Keratinocyte (primary cell): ENCODE data around the gene APBB2. TPM values are rescaled to one million over a fixed set of nuclear protein-coding genes. Genes with fewer than 3 reads are reported as not detected.

ENCODE experiments used
- DNase-seq: peaks from one replicate; pipeline ENCODE4 v3.0.0-alpha.2; 2011; ENCODE audit warnings: low read depth, missing footprints, low spot score
- FAIRE-seq: peaks from 2 replicates; lab custom pipeline; 2011; peaks lifted over from hg19 to GRCh38; lab: Jason Lieb, UNC
- H2AFZ ChIP-seq: 2 replicates; pipeline ENCODE4 v1.6.0; 2012; ENCODE audit warnings: low read length, control low read depth, inconsistent platforms; ENCODE audit not compliant: control insufficient read depth
- H3K27ac ChIP-seq: 2 replicates; pipeline ENCODE4 v1.5.1; 2011; ENCODE audit warnings: low read length; ENCODE audit not compliant: control insufficient read depth, insufficient read depth
- H3K27me3 ChIP-seq: 3 replicates; pipeline ENCODE4 v1.6.0; 2011; ENCODE audit warnings: low read length; ENCODE audit not compliant: control insufficient read depth, insufficient read depth; ENCODE audit errors: extremely low read depth
- H3K36me3 ChIP-seq, 2 experiments: 2 replicates in 1 of 2; 3 replicates in 1 of 2; pipeline ENCODE4 v1.5.1; 2011; ENCODE audit warnings: low read length in 2 of 2, mild to moderate bottlenecking in 1 of 2; ENCODE audit not compliant: control insufficient read depth in 2 of 2, insufficient read depth in 2 of 2; ENCODE audit errors: extremely low read depth in 1 of 2
- H3K4me1 ChIP-seq: 3 replicates; pipeline ENCODE4 v1.5.1; 2011; ENCODE audit warnings: low read length; ENCODE audit not compliant: control insufficient read depth, insufficient read depth; ENCODE audit errors: extremely low read depth
- H3K4me2 ChIP-seq: 3 replicates; pipeline ENCODE4 v1.6.0; 2011; ENCODE audit warnings: low read depth, low read length; ENCODE audit not compliant: control insufficient read depth, insufficient read depth; ENCODE audit errors: extremely low read depth
- H3K4me3 ChIP-seq, 3 experiments: fragments of 200-600 bp in 1 of 3; sonication (generic) in 1 of 3; 2 replicates in 2 of 3; 3 replicates in 1 of 3; pipeline ENCODE4 v1.5.1; 2011 to 2016; ENCODE audit warnings: low read length in 3 of 3, mild to moderate bottlenecking in 3 of 3, control low read depth in 2 of 3, inconsistent platforms in 1 of 3, low read depth in 1 of 3, mixed read lengths in 1 of 3, mixed run types in 1 of 3, moderate library complexity in 1 of 3; ENCODE audit not compliant: control insufficient read depth in 2 of 3, insufficient read depth in 2 of 3; ENCODE audit errors: extremely low read depth in 1 of 3
- H3K79me2 ChIP-seq: 2 replicates; pipeline ENCODE4 v1.6.0; 2012; ENCODE audit warnings: low read length; ENCODE audit not compliant: control insufficient read depth, insufficient read depth
- H3K9ac ChIP-seq: 3 replicates; pipeline ENCODE4 v1.6.0; 2011; ENCODE audit warnings: low read length; ENCODE audit not compliant: control insufficient read depth, insufficient read depth; ENCODE audit errors: extremely low read depth
- H3K9me1 ChIP-seq: 3 replicates; pipeline ENCODE4 v1.6.0; 2011; ENCODE audit warnings: low read length; ENCODE audit not compliant: control insufficient read depth, insufficient read depth; ENCODE audit errors: extremely low read depth
- H3K9me3 ChIP-seq: 2 replicates; pipeline ENCODE4 v1.5.1; 2012; ENCODE audit warnings: low read depth, low read length; ENCODE audit not compliant: control insufficient read depth
- H4K20me1 ChIP-seq: 3 replicates; pipeline ENCODE4 v1.6.0; 2011; ENCODE audit warnings: low read length; ENCODE audit not compliant: control insufficient read depth, insufficient read depth; ENCODE audit errors: extremely low read depth
- EZH2 ChIP-seq: IDR thresholded peaks from one replicate; pipeline ENCODE4 v1.6.1; 2012; ENCODE audit warnings: inconsistent platforms, mild to moderate bottlenecking, low read length, moderate library complexity
- dilution Hi-C: fragments of 300-500 bp; cut with MboI; formaldehyde crosslinking; loops from one replicate; pipeline ENCODE4 v1.7.0; 2020; ENCODE audit warnings: low sequenced_read_pairs; ENCODE audit not compliant: extremely low pct_ligation_motif_present
- polyA plus RNA-seq, 5 experiments: library from polyadenylated mRNA; depleted of rRNA in 3 of 5; stranded (reverse) in 3 of 5; stranded (forward) in 1 of 5; unstranded in 1 of 5; fragments of >200 nt; gene quantifications; 1 replicate in 1 of 5; 2 replicates in 3 of 5; 3 replicates in 1 of 5; pipeline versions ENCODE4 v1.2.1 to v1.2.3, GENCODE V29; 2011 to 2012; ENCODE audit warnings: missing spikeins in 2 of 5, low read depth in 1 of 5, low replicate concordance in 1 of 5
- TF ChIP-seq, protein P1 (sequence below), 3 experiments: IDR thresholded peaks in 1 of 3; conservative IDR thresholded peaks in 1 of 3; optimal IDR thresholded peaks in 1 of 3; 2 replicates in 2 of 3; 3 replicates in 1 of 3; pipeline versions ENCODE3 to v1.5.1; 2011; ENCODE audit warnings: low read length in 3 of 3, mild to moderate bottlenecking in 3 of 3, moderate library complexity in 2 of 3, control low read depth in 1 of 3, inconsistent platforms in 1 of 3; ENCODE audit not compliant: insufficient read depth in 2 of 3; ENCODE audit errors: extremely low read depth in 1 of 3

Gene APBB2
- polyA plus RNA-seq, 1 donor (not counting 4 experiments of a cell fraction or from before 2014, with no cell fraction given): 57.3 TPM

DNA sequence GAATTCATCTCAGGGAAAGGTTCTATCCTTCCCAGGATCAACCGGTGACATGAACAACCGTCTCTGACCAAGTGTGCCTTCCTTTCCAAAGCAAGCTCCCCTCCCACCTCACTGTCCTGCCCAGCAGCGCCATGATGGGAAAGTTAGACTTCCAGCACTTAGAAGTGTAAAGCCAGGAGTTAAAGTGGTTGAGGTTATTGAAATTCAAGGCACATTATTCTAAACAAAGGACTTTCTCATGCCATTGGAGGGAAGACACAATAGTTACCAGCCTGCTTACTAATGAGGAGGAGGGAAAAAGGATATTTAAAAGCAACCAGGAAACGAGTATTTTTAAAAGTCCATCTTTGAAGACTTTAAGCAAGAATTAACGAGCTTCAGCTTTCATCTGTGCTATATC is 367.8 kb downstream of the APBB2 start:
- peaks cover 4% of the 10 kb centered on the region for H3K4me1 ChIP-seq
- TF ChIP-seq, protein P1, sequence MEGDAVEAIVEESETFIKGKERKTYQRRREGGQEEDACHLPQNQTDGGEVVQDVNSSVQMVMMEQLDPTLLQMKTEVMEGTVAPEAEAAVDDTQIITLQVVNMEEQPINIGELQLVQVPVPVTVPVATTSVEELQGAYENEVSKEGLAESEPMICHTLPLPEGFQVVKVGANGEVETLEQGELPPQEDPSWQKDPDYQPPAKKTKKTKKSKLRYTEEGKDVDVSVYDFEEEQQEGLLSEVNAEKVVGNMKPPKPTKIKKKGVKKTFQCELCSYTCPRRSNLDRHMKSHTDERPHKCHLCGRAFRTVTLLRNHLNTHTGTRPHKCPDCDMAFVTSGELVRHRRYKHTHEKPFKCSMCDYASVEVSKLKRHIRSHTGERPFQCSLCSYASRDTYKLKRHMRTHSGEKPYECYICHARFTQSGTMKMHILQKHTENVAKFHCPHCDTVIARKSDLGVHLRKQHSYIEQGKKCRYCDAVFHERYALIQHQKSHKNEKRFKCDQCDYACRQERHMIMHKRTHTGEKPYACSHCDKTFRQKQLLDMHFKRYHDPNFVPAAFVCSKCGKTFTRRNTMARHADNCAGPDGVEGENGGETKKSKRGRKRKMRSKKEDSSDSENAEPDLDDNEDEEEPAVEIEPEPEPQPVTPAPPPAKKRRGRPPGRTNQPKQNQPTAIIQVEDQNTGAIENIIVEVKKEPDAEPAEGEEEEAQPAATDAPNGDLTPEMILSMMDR (optimal IDR thresholded peaks at IDR 0.05 in 1 of 3, IDR thresholded peaks at IDR 0.05 in 1 of 3, conservative IDR thresholded peaks at IDR 0.05 in 1 of 3; ENCODE audit: extremely low read depth in 1 of 3, insufficient read depth in 2 of 3, low read length in 3 of 3): no peak
- TF ChIP-seq EZH2: no peak
- H4K20me1 ChIP-seq: no peaks in the 10 kb centered on the region
- H2AFZ ChIP-seq: no peak overlapping the region
- H3K4me2 ChIP-seq: no peak overlapping the region
- no peak overlapping the region for H3K27ac ChIP-seq
- H3K9me1 ChIP-seq: no peaks in the 10 kb centered on the region
- FAIRE-seq (no peak), DNase-seq (no peak)
- H3K4me3 ChIP-seq: no peak overlapping the region
- no peaks in the 10 kb centered on the region for H3K27me3 ChIP-seq
- H3K36me3 ChIP-seq: peaks cover 6 to 7% of the 10 kb centered on the region in 2 experiments
- dilution Hi-C loops: no loop called here
- H3K9ac ChIP-seq: no peak overlapping the region
- H3K9me3 ChIP-seq: no peaks in the 10 kb centered on the region
- no peaks in the 10 kb centered on the region for H3K79me2 ChIP-seq

DNA sequence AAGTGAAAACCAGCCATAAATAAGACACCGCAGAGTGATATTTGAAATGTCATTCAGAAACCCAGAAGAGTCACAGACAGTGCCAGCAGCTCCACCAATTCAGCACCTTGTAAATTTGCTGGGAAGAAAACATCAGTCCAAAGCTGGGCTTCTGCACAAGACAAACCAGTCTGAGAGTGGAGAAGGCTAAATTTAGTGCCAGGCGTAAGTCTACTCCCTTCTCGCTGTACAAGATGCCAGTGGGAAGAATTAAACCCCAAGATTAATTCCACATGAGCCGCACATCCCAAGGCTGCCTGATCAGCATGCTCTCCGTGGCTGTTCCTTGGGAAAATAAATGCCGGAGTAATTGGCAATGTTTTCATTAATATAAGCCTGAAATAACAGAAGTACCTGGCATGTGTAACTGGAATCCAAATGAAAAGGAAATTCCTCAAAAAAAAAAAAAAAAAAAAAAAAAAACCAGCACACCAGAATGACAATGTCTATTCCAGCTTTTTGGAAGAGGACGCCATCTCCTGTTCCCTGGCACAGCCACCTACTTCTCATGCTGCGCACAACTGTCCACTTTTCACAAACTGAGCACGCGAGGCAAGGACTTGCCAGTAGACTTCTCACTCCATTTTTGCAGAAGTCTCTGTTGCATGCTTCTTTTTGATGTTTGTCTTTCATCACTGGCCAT is 369.0 kb downstream of the APBB2 start:
- DNase-seq: no peak
- peaks cover 6 to 7% of the 10 kb centered on the region in 2 experiments for H3K36me3 ChIP-seq
- dilution Hi-C loops: no loop called here
- no peaks in the 10 kb centered on the region for H3K27me3 ChIP-seq
- no peak overlapping the region for H3K4me3 ChIP-seq
- TF ChIP-seq, protein P1 (optimal IDR thresholded peaks at IDR 0.05 in 1 of 3, IDR thresholded peaks at IDR 0.05 in 1 of 3, conservative IDR thresholded peaks at IDR 0.05 in 1 of 3; ENCODE audit: extremely low read depth in 1 of 3, insufficient read depth in 2 of 3, low read length in 3 of 3): no peak
- TF ChIP-seq EZH2: no peak
- H3K9me3 ChIP-seq: no peaks in the 10 kb centered on the region
- H3K4me2 ChIP-seq: no peak overlapping the region
- no peak for FAIRE-seq
- peaks cover 7% of the 10 kb centered on the region for H3K4me1 ChIP-seq
- H3K9me1 ChIP-seq: no peaks in the 10 kb centered on the region
- no peak overlapping the region for H2AFZ ChIP-seq
- no peak overlapping the region for H3K27ac ChIP-seq
- H3K9ac ChIP-seq: no peak overlapping the region
- H4K20me1 ChIP-seq: no peaks in the 10 kb centered on the region
- H3K79me2 ChIP-seq: no peaks in the 10 kb centered on the region
